ENCODE data around the gene SHISA7. TPM values are rescaled to one million over a fixed set of nuclear protein-coding genes. Genes with fewer than 3 reads are reported as not detected.
A peak's percentile ranks its signal among the peaks of the same experiment; 100 is the strongest.

Gene SHISA7
- total and polyA plus RNA-seq, 7 donors = 0.04 to 0.41 (median 0.32) TPM; not detected in 3

GRCh38 chr19:55487924-55488687 lies 45.0 kb upstream of the SHISA7 start, which contains the start of gene SSC5D:
Gene SSC5D (plus strand): TSS chr19:55488436. CDS start chr19:55488590, 154 bp downstream.
- TF ChIP-seq POLR2AphosphoS5 (IDR thresholded peaks at IDR 0.05) = peak in 2 of 4 donors; percentile 49 to 54
- TF ChIP-seq CTCF (IDR thresholded peaks at IDR 0.05) = no peak
- Histone ChIP-seq H3K27me3 (no peaks in the 10 kb centered on the region), H3K4me3 (peak within 1 kb of the TSS in 3 of 4 donors; percentile 40 to 48 (median 43)), H3K36me3 (peaks cover 0 to 6% (median 3%) of the 10 kb centered on the region in 4 donors), H3K27ac (peak within 1 kb of the TSS; percentile 94 to 99 (median 96)), H3K9me3 (no peaks in the 10 kb centered on the region), H3K4me1 (peaks cover 0 to 92% (median 90%) of the 10 kb centered on the region in 4 donors)
- intact Hi-C loops (cut with DNase I) = no loop called here
- 18 to 27% methylated on average over 18 to 20 of the region's 21 CpGs for WGBS, 2 donors
- peak; percentile 90 for DNase-seq

DNA sequence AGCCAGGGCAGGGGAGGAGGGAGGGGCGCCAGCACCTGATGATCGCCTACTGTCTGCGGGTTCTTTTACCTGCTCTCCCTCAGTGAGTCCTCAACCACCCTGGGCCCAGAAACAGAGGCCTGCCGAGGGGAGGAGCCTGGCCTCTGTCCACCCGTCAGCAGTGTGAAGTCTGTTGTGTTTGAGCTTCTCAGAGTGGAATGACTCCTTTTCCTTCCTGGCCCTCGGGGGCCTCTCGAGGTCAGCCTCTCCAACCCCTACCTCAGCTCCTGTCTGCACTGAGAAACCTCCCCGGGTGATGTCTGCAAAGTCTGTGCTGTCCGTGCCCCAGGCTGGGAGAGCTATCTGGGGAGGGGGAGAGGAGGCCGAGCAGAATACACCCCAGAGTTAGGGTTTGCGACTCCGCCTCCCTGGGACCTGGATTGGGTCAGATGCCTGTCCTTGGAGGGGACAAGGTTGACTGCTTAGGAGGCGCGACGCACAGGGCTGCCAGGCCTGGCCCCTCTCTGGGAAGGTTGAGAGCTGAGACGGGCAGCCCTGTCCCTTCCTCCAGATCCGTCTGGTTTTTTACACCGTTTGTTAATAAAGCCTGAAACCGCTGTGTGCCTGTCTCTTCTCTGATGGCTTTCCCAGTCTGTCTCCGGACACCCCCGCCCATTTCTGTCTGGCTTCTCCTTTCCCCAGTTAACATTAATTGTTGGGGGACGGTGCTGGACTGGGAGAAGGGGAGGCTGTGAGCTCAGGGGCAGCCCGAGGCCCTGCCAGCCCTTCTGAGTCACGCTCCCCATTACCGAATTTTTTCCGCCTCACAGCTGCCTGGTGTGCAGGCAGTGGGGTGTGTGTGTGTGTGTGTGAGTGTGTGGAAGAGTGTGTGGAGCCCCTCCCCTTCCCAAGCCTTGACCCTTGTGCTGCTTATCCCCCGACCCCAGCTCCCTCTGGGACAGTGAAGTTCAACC lies 44.1 kb upstream of the SHISA7 start:
- Histone ChIP-seq H3K4me1 (peaks cover 0 to 84% (median 82%) of the 10 kb centered on the region in 4 donors), H3K27me3 (no peaks in the 10 kb centered on the region), H3K27ac (peak overlapping the region; percentile 94 to 99 (median 96)), H3K36me3 (peaks cover 0 to 15% (median 11%) of the 10 kb centered on the region in 4 donors), H3K4me3 (peak overlapping the region in 3 of 4 donors; percentile 40 to 48 (median 43)), H3K9me3 (no peaks in the 10 kb centered on the region)
- intact Hi-C loops (cut with DNase I) = no loop called here
- DNase-seq = peak; percentile 93
- TF ChIP-seq POLR2A (IDR thresholded peaks at IDR 0.05) (no peak), POLR2AphosphoS5 (IDR thresholded peaks at IDR 0.05) (peak in 3 of 4 donors; percentile 70 to 85 (median 73)), CTCF (IDR thresholded peaks at IDR 0.05) (no peak)
- 34 to 54% methylated on average over 27 of the region's 27 CpGs for WGBS, 2 donors

DNA sequence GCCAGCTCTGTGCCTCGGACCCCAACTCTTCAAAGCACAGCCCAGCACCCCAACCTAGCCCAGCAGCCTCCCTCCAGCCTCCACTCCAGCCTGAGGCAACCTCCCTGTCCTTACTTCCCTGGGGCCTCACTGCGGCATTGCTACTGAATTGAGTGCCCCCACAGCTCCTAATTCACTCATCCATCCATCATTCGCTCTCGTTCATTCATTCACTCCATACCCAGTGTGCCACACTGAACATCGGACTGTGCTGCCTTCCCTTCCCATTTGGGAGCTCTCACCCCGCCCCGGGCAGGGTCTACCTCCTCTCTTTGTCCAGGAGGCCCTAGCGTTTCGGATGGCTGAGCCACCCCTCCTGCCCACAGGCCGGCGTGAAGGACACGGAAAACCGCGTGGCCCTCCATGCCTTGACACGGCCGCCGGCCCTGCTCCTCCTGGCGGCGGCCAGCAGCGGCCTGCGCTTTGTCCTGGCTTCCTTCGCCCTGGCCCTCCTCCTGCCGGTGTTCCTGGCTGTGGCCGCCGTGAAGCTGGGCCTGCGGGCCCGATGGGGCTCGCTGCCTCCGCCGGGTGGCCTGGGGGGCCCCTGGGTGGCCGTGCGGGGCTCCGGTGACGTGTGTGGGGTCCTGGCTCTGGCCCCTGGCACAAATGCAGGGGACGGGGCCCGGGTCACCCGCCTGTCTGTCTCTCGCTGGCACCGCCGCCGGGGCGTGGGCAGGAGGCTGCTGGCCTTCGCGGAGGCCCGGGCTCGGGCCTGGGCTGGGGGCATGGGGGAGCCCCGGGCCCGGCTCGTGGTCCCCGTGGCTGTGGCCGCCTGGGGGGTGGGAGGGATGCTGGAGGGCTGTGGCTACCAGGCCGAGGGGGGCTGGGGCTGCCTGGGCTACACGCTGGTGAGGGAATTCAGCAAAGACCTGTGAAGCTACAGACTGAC lies 43.2 kb upstream of the SHISA7 start:
- Histone ChIP-seq H3K27me3 (no peaks in the 10 kb centered on the region), H3K4me1 (peaks cover 0 to 74% (median 73%) of the 10 kb centered on the region in 4 donors), H3K27ac (peak overlapping the region; percentile 94 to 99 (median 96)), H3K36me3 (peaks cover 0 to 22% (median 14%) of the 10 kb centered on the region in 4 donors), H3K9me3 (no peaks in the 10 kb centered on the region), H3K4me3 (peak overlapping the region in 3 of 4 donors; percentile 7 to 30 (median 14))
- WGBS, 2 donors = 71 to 84% methylated on average over 53 of the region's 53 CpGs
- TF ChIP-seq POLR2AphosphoS5 (IDR thresholded peaks at IDR 0.05) (peak in 2 of 4 donors; percentile 26 to 33), CTCF (IDR thresholded peaks at IDR 0.05) (peak in 3 of 4 experiments; percentile 13 to 37 (median 35)), EP300 (IDR thresholded peaks at IDR 0.05) (no peak), POLR2A (IDR thresholded peaks at IDR 0.05) (no peak)
- peak; percentile 82 for DNase-seq
- intact Hi-C loops (cut with DNase I) = no loop called here
